Loucy (cell line): Measurements from ENCODE around the gene NCAPD3.

Experiments
- H2AFZ ChIP-seq: fragments of 200-600 bp; sonication (generic); 2 replicates; pipeline ENCODE4 v1.6.0; 2016; ENCODE audit warnings: antibody characterized with exemption, mild to moderate bottlenecking, low read length, moderate library complexity
- H3F3A ChIP-seq: fragments of 200-600 bp; 2 replicates; pipeline ENCODE4 v1.6.0; 2016; ENCODE audit warnings: antibody characterized with exemption, low read depth, mild to moderate bottlenecking
- H3K27me3 ChIP-seq: fragments of 200-600 bp; sonication (generic); 2 replicates; pipeline ENCODE4 v1.6.1; 2014; ENCODE audit warnings: low read length, mild to moderate bottlenecking; ENCODE audit not compliant: insufficient read depth, poor library complexity, severe bottlenecking
- H3K36me3 ChIP-seq: fragments of 200-600 bp; sonication (generic); 2 replicates; pipeline ENCODE4 v1.6.1; 2016; ENCODE audit warnings: low read length; ENCODE audit not compliant: insufficient read depth
- H3K4me1 ChIP-seq: fragments of 200-600 bp; sonication (generic); 2 replicates; pipeline ENCODE4 v1.5.1; 2014; ENCODE audit warnings: low read length, mild to moderate bottlenecking; ENCODE audit not compliant: insufficient read depth, poor library complexity, severe bottlenecking
- H3K4me2 ChIP-seq: fragments of 200-600 bp; sonication (generic); 2 replicates; pipeline ENCODE4 v1.6.0; 2014; ENCODE audit warnings: antibody characterized with exemption, low read length, low read depth, mild to moderate bottlenecking; ENCODE audit not compliant: poor library complexity, severe bottlenecking
- H3K4me3 ChIP-seq: fragments of 200-600 bp; sonication (generic); 2 replicates; pipeline ENCODE4 v1.5.1; 2014; ENCODE audit warnings: low read length, mild to moderate bottlenecking, mixed read lengths; ENCODE audit not compliant: poor library complexity, severe bottlenecking
- H3K79me2 ChIP-seq: fragments of 200-600 bp; sonication (generic); 2 replicates; pipeline ENCODE4 v1.6.1; 2014; ENCODE audit warnings: low read length; ENCODE audit not compliant: insufficient read depth
- H3K9ac ChIP-seq: fragments of 200-600 bp; sonication (generic); 2 replicates; pipeline ENCODE4 v1.6.0; 2014; ENCODE audit warnings: mild to moderate bottlenecking, low read depth, low read length, moderate library complexity; ENCODE audit not compliant: poor library complexity, severe bottlenecking
- H3K9me2 ChIP-seq: fragments of 200-600 bp; sonication (generic); replicated peaks from 2 replicates; pipeline ENCODE4 v1.6.1; 2016; ENCODE audit warnings: low read depth, low read length, mixed read lengths
- H3K9me3 ChIP-seq: fragments of 200-600 bp; sonication (generic); 2 replicates; pipeline ENCODE4 v1.6.1; 2014; ENCODE audit warnings: mild to moderate bottlenecking, antibody characterized with exemption, low read length, low read depth; ENCODE audit not compliant: insufficient read depth
- H4K20me1 ChIP-seq: fragments of 200-600 bp; sonication (generic); 2 replicates; pipeline ENCODE4 v1.6.0; 2014; ENCODE audit warnings: antibody characterized with exemption, low read length, mild to moderate bottlenecking; ENCODE audit not compliant: insufficient read depth, poor library complexity, severe bottlenecking
- EZH2phosphoT487 ChIP-seq: fragments of 200-600 bp; IDR thresholded peaks from 2 replicates; pipeline ENCODE4 v1.6.1; 2018; ENCODE audit warnings: antibody characterized with exemption, mild to moderate bottlenecking, moderate library complexity, borderline replicate concordance
- TF ChIP-seq, protein P1 (sequence below): fragments of 200-600 bp; sonication (generic); conservative IDR thresholded peaks from 2 replicates; pipeline ENCODE4 v1.5.1; 2014; ENCODE audit warnings: mild to moderate bottlenecking, antibody characterized with exemption, low read length

NCAPD3 gene, protein sequence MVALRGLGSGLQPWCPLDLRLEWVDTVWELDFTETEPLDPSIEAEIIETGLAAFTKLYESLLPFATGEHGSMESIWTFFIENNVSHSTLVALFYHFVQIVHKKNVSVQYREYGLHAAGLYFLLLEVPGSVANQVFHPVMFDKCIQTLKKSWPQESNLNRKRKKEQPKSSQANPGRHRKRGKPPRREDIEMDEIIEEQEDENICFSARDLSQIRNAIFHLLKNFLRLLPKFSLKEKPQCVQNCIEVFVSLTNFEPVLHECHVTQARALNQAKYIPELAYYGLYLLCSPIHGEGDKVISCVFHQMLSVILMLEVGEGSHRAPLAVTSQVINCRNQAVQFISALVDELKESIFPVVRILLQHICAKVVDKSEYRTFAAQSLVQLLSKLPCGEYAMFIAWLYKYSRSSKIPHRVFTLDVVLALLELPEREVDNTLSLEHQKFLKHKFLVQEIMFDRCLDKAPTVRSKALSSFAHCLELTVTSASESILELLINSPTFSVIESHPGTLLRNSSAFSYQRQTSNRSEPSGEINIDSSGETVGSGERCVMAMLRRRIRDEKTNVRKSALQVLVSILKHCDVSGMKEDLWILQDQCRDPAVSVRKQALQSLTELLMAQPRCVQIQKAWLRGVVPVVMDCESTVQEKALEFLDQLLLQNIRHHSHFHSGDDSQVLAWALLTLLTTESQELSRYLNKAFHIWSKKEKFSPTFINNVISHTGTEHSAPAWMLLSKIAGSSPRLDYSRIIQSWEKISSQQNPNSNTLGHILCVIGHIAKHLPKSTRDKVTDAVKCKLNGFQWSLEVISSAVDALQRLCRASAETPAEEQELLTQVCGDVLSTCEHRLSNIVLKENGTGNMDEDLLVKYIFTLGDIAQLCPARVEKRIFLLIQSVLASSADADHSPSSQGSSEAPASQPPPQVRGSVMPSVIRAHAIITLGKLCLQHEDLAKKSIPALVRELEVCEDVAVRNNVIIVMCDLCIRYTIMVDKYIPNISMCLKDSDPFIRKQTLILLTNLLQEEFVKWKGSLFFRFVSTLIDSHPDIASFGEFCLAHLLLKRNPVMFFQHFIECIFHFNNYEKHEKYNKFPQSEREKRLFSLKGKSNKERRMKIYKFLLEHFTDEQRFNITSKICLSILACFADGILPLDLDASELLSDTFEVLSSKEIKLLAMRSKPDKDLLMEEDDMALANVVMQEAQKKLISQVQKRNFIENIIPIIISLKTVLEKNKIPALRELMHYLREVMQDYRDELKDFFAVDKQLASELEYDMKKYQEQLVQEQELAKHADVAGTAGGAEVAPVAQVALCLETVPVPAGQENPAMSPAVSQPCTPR (N-terminal part only)

GRCh38 chr11:134223836-134224709 is at the start of gene NCAPD3, which contains the start of gene VPS26B:
TSS of gene NCAPD3 (minus strand) at chr11:134223967. CDS start at chr11:134223926, 41 bp downstream.
TSS of gene VPS26B (plus strand) at chr11:134224671. CDS start at chr11:134225123, 452 bp downstream.
- Histone ChIP-seq H3K9me3 (no peaks in the 10 kb centered on the region), H3K79me2 (peaks cover 81% of the 10 kb centered on the region), H3K4me3 (peak within 1 kb of the TSS; percentile 82), H2AFZ (peak within 1 kb of the TSS; percentile 99), H3K36me3 (peaks cover 3% of the 10 kb centered on the region; the same call in 1 of the 2 replicates), H3F3A (no peaks in the 10 kb centered on the region), H3K27me3 (no peaks in the 10 kb centered on the region), H4K20me1 (peaks cover 30% of the 10 kb centered on the region), H3K9ac (peak within 1 kb of the TSS; percentile 82), H3K4me2 (peak within 1 kb of the TSS; percentile 96), H3K9me2 (no peaks in the 10 kb centered on the region), H3K4me1 (peaks cover 65% of the 10 kb centered on the region)
- TF ChIP-seq, protein P1, sequence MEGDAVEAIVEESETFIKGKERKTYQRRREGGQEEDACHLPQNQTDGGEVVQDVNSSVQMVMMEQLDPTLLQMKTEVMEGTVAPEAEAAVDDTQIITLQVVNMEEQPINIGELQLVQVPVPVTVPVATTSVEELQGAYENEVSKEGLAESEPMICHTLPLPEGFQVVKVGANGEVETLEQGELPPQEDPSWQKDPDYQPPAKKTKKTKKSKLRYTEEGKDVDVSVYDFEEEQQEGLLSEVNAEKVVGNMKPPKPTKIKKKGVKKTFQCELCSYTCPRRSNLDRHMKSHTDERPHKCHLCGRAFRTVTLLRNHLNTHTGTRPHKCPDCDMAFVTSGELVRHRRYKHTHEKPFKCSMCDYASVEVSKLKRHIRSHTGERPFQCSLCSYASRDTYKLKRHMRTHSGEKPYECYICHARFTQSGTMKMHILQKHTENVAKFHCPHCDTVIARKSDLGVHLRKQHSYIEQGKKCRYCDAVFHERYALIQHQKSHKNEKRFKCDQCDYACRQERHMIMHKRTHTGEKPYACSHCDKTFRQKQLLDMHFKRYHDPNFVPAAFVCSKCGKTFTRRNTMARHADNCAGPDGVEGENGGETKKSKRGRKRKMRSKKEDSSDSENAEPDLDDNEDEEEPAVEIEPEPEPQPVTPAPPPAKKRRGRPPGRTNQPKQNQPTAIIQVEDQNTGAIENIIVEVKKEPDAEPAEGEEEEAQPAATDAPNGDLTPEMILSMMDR: no peak
- TF ChIP-seq EZH2phosphoT487: no peak

GRCh38 chr11:134273317-134273712 is 49.5 kb upstream of the NCAPD3 start:
- no peak overlapping the region for H2AFZ ChIP-seq
- TF ChIP-seq, protein P1: no peak
- TF ChIP-seq EZH2phosphoT487: no peak
- peaks cover 63% of the 10 kb centered on the region for H3K4me1 ChIP-seq
- no peaks in the 10 kb centered on the region for H3K9me2 ChIP-seq
- H3K27me3 ChIP-seq: no peaks in the 10 kb centered on the region
- no peaks in the 10 kb centered on the region for H3K36me3 ChIP-seq
- H3K79me2 ChIP-seq: peaks cover 40% of the 10 kb centered on the region
- no peaks in the 10 kb centered on the region for H3K9me3 ChIP-seq
- peak overlapping the region; percentile 89 for H3K4me2 ChIP-seq
- peaks cover 2% of the 10 kb centered on the region; the same call in 1 of the 2 replicates for H3F3A ChIP-seq
- H3K9ac ChIP-seq: peak overlapping the region; percentile 80
- no peaks in the 10 kb centered on the region for H4K20me1 ChIP-seq
- peak overlapping the region; percentile 78 for H3K4me3 ChIP-seq
